ENCODE data around the gene CHRM5. TPM values are rescaled to one million over a fixed set of nuclear protein-coding genes. Genes with fewer than 3 reads are reported as not detected.

Gene CHRM5, protein sequence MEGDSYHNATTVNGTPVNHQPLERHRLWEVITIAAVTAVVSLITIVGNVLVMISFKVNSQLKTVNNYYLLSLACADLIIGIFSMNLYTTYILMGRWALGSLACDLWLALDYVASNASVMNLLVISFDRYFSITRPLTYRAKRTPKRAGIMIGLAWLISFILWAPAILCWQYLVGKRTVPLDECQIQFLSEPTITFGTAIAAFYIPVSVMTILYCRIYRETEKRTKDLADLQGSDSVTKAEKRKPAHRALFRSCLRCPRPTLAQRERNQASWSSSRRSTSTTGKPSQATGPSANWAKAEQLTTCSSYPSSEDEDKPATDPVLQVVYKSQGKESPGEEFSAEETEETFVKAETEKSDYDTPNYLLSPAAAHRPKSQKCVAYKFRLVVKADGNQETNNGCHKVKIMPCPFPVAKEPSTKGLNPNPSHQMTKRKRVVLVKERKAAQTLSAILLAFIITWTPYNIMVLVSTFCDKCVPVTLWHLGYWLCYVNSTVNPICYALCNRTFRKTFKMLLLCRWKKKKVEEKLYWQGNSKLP
- under 1 TPM in 1 of 2 donors, not detected in 1; 0.23 TPM for total RNA-seq
- under 1 TPM in 1 of 2 donors, not detected in 1; 0.01 TPM for polyA plus RNA-seq
- long read RNA-seq, donor 1, partial matches to known transcripts = 0 of 11 reads
- long read RNA-seq, donor 1, other reads (novel, unspliced or antisense) = 11 of 11 reads
- long read RNA-seq, donor 2 = 0 reads
- long read RNA-seq, donor 3 = 0 reads
- long read RNA-seq, donor 4 = 0 reads
- long read RNA-seq, donor 5, partial matches to known transcripts = 132 of 147 reads
- long read RNA-seq, donor 5, other reads (novel, unspliced or antisense) = 15 of 147 reads

DNA sequence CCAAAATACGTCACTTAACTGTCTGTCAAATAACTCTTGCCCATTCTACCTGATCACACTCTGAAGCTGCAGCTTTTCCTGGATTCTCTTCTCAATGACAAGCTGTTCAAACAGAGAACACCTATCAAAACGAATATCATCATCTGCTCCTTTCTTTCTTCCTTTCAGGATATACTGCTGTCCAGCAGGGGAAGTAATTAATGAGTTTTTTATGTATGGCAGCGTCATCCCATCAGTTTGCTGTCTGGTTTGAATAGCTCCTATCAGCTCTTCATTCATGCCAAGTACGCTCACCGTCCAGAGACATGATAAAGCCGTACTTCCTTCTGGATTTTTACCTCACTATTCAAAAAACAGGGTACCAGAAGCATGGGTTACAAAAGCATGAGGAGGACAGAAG, at the start of gene CHRM5:
TSS of gene CHRM5 (plus strand) at position 274 of the 400 bp plus-strand sequence. CDS start 94,221 bp downstream, outside the sequence.
- DNase-seq (no peak), ATAC-seq (ENCODE audit: insufficient read depth, low FRiP score) (no peak)
- Histone ChIP-seq H3K36me3 (ENCODE audit: control insufficient read depth in 4 of 4, insufficient read depth in 4 of 4, low read length in 4 of 4) (no peaks in the 10 kb centered on the region), H3K4me1 (ENCODE audit: control insufficient read depth in 5 of 5, insufficient read depth in 5 of 5, low read length in 5 of 5) (no peaks in the 10 kb centered on the region), H3K27me3 (ENCODE audit: control insufficient read depth in 3 of 3, insufficient read depth in 3 of 3, low read length in 2 of 3) (no peaks in the 10 kb centered on the region), H3K27ac (ENCODE audit: low read depth in 1 of 2, low read length in 1 of 2) (no peak within 1 kb of the TSS), H3K4me3 (no peak within 1 kb of the TSS), H3K9ac (ENCODE audit: insufficient read depth in 1 of 2, low read length in 2 of 2) (no peak within 1 kb of the TSS), H3K9me3 (ENCODE audit: control insufficient read depth in 4 of 4, insufficient read depth in 3 of 4, low read length in 3 of 4) (no peaks in the 10 kb centered on the region)
- TF ChIP-seq, protein P1, sequence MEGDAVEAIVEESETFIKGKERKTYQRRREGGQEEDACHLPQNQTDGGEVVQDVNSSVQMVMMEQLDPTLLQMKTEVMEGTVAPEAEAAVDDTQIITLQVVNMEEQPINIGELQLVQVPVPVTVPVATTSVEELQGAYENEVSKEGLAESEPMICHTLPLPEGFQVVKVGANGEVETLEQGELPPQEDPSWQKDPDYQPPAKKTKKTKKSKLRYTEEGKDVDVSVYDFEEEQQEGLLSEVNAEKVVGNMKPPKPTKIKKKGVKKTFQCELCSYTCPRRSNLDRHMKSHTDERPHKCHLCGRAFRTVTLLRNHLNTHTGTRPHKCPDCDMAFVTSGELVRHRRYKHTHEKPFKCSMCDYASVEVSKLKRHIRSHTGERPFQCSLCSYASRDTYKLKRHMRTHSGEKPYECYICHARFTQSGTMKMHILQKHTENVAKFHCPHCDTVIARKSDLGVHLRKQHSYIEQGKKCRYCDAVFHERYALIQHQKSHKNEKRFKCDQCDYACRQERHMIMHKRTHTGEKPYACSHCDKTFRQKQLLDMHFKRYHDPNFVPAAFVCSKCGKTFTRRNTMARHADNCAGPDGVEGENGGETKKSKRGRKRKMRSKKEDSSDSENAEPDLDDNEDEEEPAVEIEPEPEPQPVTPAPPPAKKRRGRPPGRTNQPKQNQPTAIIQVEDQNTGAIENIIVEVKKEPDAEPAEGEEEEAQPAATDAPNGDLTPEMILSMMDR (IDR thresholded peaks at IDR 0.05; ENCODE audit: control extremely low read depth, extremely low read depth) = no peak
- WGBS, 2 donors = 63 to 70% methylated on average over 6 of the region's 6 CpGs

DNA sequence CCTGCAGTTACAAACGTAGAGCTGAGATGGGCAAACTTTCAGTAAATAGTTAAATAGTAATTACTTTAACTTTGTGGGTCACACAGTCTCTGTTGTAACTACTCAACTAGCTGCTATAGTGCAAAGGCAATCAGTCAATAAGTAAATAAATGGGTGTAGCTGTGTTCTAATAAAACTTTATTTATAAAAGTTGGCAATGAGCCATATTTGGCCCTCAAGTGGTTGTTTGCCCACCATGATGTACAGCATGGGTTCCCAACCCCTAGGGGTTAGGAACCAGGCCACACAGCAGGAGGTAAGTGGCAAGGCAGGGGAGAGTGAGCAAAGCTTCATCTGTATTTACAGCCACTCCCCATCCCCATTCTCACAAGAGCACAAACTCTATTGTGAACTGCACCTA, 44.9 kb upstream of the CHRM5 start:
- H3K4me3 ChIP-seq = no peak overlapping the region
- no peak overlapping the region for H3K9ac ChIP-seq (ENCODE audit: insufficient read depth in 1 of 2, low read length in 2 of 2)
- peaks cover 0 to 2% (median 0%) of the 10 kb centered on the region in 5 donors for H3K4me1 ChIP-seq (ENCODE audit: control insufficient read depth in 5 of 5, insufficient read depth in 5 of 5, low read length in 5 of 5)
- no peaks in the 10 kb centered on the region for H3K36me3 ChIP-seq (ENCODE audit: control insufficient read depth in 4 of 4, insufficient read depth in 4 of 4, low read length in 4 of 4)
- no peak for DNase-seq
- no peak overlapping the region for H3K27ac ChIP-seq (ENCODE audit: low read depth in 1 of 2, low read length in 1 of 2)
- no peaks in the 10 kb centered on the region for H3K27me3 ChIP-seq (ENCODE audit: control insufficient read depth in 3 of 3, insufficient read depth in 3 of 3, low read length in 2 of 3)
- TF ChIP-seq, protein P1 (IDR thresholded peaks at IDR 0.05; ENCODE audit: control extremely low read depth, extremely low read depth) = no peak
- 91% methylated on average over 1 of the region's 1 CpG for WGBS, 2 donors
- ATAC-seq (ENCODE audit: insufficient read depth, low FRiP score) = no peak
- no peaks in the 10 kb centered on the region for H3K9me3 ChIP-seq (ENCODE audit: control insufficient read depth in 4 of 4, insufficient read depth in 3 of 4, low read length in 3 of 4)

DNA sequence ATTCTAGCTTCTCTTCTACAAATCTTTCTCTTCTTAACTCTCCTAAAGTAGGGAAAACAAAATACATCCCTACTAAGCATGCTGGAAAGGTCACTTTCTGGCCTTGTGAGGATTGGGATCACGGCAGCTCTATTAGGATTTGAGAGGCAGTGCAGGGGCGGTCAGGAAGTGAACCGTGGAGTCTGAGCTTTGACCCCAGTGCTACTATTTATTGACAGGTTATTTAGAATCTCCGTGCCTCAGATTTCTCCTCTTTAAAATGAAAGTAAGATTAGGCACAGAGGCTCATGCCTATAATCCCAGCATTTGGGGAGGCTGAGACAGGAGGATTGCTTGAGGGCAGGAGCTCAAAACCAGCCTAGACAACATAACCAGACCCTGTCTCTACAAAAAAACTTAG, 42.0 kb upstream of the CHRM5 start:
- Histone ChIP-seq H3K4me1 (ENCODE audit: control insufficient read depth in 5 of 5, insufficient read depth in 5 of 5, low read length in 5 of 5) (peaks cover 0 to 1% (median 0%) of the 10 kb centered on the region in 5 donors), H3K27ac (ENCODE audit: low read depth in 1 of 2, low read length in 1 of 2) (no peak overlapping the region), H3K9ac (ENCODE audit: insufficient read depth in 1 of 2, low read length in 2 of 2) (no peak overlapping the region), H3K4me3 (no peak overlapping the region), H3K9me3 (ENCODE audit: control insufficient read depth in 4 of 4, insufficient read depth in 3 of 4, low read length in 3 of 4) (no peaks in the 10 kb centered on the region), H3K36me3 (ENCODE audit: control insufficient read depth in 4 of 4, insufficient read depth in 4 of 4, low read length in 4 of 4) (no peaks in the 10 kb centered on the region), H3K27me3 (ENCODE audit: control insufficient read depth in 3 of 3, insufficient read depth in 3 of 3, low read length in 2 of 3) (no peaks in the 10 kb centered on the region)
- DNase-seq (no peak), ATAC-seq (ENCODE audit: insufficient read depth, low FRiP score) (no peak)
- 86 to 90% methylated on average over 4 of the region's 4 CpGs for WGBS, 2 donors
- TF ChIP-seq, protein P1 (IDR thresholded peaks at IDR 0.05; ENCODE audit: control extremely low read depth, extremely low read depth) = no peak
